ENCODE measurements around the gene TMEM86B. TPM values are rescaled to one million over a fixed set of nuclear protein-coding genes. Genes with fewer than 3 reads are reported as not detected.
"Not testable (repeated sequence)": the region's sequence is repeated elsewhere in the genome, so short reads cannot be mapped to it uniquely, and the experiment has no call there.

The TMEM86B gene
- total and polyA plus RNA-seq, 8 donors: 1.0 to 27.3 (median 1.6) TPM

GRCh38 chr19:55226273-55226672 is 2.3 kb downstream of the TMEM86B start:
- DNase-seq (no peak), FAIRE-seq (no peak), ATAC-seq (no peak)
- 81 to 92% methylated on average over 9 of the region's 9 CpGs for WGBS, 2 donors
- no peak overlapping the region for H3K4me3 ChIP-seq
- intact Hi-C loops (cut with DNase I): no loop called here
- peaks cover 0 to 6% (median 6%) of the 10 kb centered on the region in 3 donors for H3K36me3 ChIP-seq
- no peaks in the 10 kb centered on the region for H3K9me3 ChIP-seq
- H3K27ac ChIP-seq: no peak overlapping the region
- no peaks in the 10 kb centered on the region for H3K27me3 ChIP-seq
- no peak for TF ChIP-seq CTCF (IDR thresholded peaks at IDR 0.05)
- H3K4me1 ChIP-seq: no peaks in the 10 kb centered on the region

GRCh38 chr19:55225415-55225958 is 3.1 kb downstream of the TMEM86B start:
- Histone ChIP-seq H3K9me3 (no peaks in the 10 kb centered on the region), H3K27ac (no peak overlapping the region), H3K4me1 (no peaks in the 10 kb centered on the region), H3K4me3 (no peak overlapping the region), H3K36me3 (no peaks in the 10 kb centered on the region), H3K27me3 (no peaks in the 10 kb centered on the region)
- DNase-seq (no peak), ATAC-seq (no peak), FAIRE-seq (no peak)
- 89 to 95% methylated on average over 7 of the region's 7 CpGs for WGBS, 2 donors
- no peak for TF ChIP-seq CTCF (IDR thresholded peaks at IDR 0.05)
- intact Hi-C loops (cut with DNase I): no loop called here

GRCh38 chr19:55224679-55225414 is 3.7 kb downstream of the TMEM86B start:
- ATAC-seq; H3K9me3 ChIP-seq; intact Hi-C loops (cut with DNase I); H3K36me3 ChIP-seq; H3K4me1 ChIP-seq; H3K27me3 ChIP-seq; H3K4me3 ChIP-seq; H3K27ac ChIP-seq; FAIRE-seq: not testable (repeated sequence)
- 71 to 89% methylated on average over 9 to 11 of the region's 11 CpGs for WGBS, 2 donors
- peak in 1 of 6 donors; percentile 45 for DNase-seq

- Histone ChIP-seq H3K4me1 (no peaks in the 10 kb centered on the region), H3K27ac (no peak overlapping the region), H3K27me3 (no peaks in the 10 kb centered on the region), H3K36me3 (no peaks in the 10 kb centered on the region), H3K9me3 (no peaks in the 10 kb centered on the region), H3K4me3 (no peak overlapping the region)
- intact Hi-C loops (cut with DNase I): no loop called here
- ATAC-seq (no peak), FAIRE-seq (no peak), DNase-seq (peak in 1 of 6 donors; percentile 70)
- WGBS, 2 donors: 76 to 81% methylated on average over 26 of the region's 26 CpGs
- no peak for TF ChIP-seq CTCF (IDR thresholded peaks at IDR 0.05)
These were observed 4.4 kb downstream of the TMEM86B start for GRCh38 chr19:55224038-55224665.

GRCh38 chr19:55223291-55224037 is 5.1 kb downstream of the TMEM86B start:
- Histone ChIP-seq H3K27me3 (no peaks in the 10 kb centered on the region), H3K36me3 (no peaks in the 10 kb centered on the region), H3K27ac (no peak overlapping the region), H3K9me3 (no peaks in the 10 kb centered on the region), H3K4me3 (no peak overlapping the region), H3K4me1 (no peaks in the 10 kb centered on the region)
- intact Hi-C loops (cut with DNase I): no loop called here
- FAIRE-seq (no peak), ATAC-seq (no peak), DNase-seq (peak in 1 of 6 donors; percentile 55)
- no peak for TF ChIP-seq CTCF (IDR thresholded peaks at IDR 0.05)
- WGBS, 2 donors: 81 to 86% methylated on average over 17 of the region's 17 CpGs
